ENCODE measurements around the gene RAB13.

Gene RAB13

DNA sequence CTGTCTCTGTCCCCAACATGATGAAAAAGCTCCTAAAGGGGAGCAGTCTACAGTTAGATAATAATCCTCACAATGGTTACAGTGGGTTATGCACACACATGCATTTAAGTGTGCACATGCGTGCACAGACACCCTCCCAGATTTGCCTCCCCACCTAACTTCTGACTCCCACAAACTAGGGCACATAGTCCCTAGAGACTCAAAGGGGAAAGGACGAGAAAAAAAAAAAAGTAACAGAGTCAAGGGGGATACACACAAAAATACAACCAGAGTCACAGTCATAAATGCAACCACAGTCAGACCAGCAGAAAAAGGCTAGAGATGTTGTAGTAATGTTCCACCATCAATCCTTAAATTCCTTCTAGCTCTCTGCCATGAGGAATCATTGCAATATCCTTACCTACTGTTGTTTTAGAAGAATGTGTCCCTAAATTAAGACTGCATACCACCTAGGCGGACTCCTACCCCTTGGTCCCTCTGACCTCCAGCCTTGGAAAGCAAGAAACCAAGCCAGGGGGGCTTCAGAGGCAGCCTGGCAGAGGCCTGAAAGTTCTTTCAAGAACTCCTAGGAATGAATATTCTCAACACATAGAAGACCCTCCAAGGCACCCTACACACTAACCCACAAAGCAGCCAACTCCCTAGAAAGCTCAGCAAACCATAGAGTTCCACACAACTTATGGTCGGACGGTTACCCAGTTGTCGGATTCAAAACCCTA is 29.0 kb downstream of the RAB13 start:
- H3K4me3 ChIP-seq (replicated peaks; ENCODE audit: low read depth, low read length) = peak overlapping the region; percentile 68
- TF ChIP-seq, protein P1, sequence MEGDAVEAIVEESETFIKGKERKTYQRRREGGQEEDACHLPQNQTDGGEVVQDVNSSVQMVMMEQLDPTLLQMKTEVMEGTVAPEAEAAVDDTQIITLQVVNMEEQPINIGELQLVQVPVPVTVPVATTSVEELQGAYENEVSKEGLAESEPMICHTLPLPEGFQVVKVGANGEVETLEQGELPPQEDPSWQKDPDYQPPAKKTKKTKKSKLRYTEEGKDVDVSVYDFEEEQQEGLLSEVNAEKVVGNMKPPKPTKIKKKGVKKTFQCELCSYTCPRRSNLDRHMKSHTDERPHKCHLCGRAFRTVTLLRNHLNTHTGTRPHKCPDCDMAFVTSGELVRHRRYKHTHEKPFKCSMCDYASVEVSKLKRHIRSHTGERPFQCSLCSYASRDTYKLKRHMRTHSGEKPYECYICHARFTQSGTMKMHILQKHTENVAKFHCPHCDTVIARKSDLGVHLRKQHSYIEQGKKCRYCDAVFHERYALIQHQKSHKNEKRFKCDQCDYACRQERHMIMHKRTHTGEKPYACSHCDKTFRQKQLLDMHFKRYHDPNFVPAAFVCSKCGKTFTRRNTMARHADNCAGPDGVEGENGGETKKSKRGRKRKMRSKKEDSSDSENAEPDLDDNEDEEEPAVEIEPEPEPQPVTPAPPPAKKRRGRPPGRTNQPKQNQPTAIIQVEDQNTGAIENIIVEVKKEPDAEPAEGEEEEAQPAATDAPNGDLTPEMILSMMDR (IDR thresholded peaks at IDR 0.05; ENCODE audit: low read length, missing control alignments) = no peak
- no peak for DNase-seq (ENCODE audit: low read depth)

DNA sequence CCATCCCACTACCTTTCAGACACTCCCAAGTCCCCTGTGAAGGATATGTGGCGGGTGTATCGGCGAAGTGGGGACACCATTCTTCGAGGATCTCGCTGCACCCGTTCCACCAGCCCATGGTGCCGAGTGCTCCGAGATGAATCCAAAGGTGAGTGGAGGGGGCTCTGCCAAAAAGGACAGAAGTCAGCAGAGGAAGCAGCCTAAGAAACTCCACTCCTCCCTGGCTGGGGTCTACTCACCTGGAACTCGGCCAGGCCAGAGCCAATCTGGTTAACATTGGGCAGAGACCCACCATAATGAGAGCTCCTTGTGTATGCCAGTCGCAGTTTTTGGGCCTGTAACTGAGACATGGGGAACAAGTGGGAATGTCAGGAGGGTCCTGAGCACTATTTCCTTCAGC is 31.3 kb downstream of the RAB13 start:
- TF ChIP-seq, protein P1 (IDR thresholded peaks at IDR 0.05; ENCODE audit: low read length, missing control alignments) = no peak
- no peak overlapping the region for H3K4me3 ChIP-seq (replicated peaks; ENCODE audit: low read depth, low read length)
- no peak for DNase-seq (ENCODE audit: low read depth)

DNA sequence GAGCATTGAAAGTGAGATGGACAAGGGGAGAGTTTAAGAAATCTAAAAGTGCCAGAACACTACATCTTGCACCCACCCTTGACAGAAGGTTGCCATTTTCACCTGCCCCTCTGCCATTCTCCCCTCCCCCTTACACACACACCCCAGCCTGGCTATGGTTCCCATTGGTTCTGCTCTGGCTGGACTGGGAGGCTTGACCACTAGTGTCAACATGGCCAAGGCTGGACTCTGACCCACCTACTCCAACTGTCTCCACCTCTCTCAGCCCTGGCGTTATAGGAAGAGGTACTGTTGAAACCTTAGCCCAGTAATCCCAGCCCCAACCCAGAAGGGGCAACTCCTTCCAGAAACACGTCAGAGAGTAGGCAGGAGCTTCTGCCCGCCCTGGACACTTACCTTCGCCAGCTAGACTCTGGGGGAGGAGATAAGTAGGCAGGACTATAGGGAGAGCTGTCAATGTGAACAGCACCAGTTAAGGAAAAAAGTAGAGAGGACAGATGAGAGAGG is 32.2 kb downstream of the RAB13 start:
- TF ChIP-seq, protein P1 (IDR thresholded peaks at IDR 0.05; ENCODE audit: low read length, missing control alignments) = no peak
- no peak for DNase-seq (ENCODE audit: low read depth)
- H3K4me3 ChIP-seq (replicated peaks; ENCODE audit: low read depth, low read length) = no peak overlapping the region

DNA sequence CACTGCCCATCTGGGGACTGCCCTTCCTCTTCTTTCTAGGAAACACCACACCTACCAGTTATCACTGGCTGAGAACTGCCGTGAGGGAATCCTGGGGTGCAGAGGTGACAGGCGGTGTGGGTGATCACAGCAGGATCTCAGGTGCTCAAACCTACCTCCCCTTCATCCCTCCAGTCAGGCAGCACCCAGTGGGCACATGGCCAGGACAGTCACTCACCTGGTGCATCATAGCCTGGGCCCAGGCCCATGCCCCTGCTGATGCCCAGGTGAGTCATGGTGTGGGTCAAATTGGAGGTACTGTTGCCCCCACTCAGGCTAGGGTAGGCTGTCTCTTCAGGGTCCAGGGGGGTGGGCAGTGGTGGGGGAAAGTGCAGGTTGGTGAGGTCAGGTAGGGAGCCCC is 34.3 kb downstream of the RAB13 start:
- no peak overlapping the region for H3K4me3 ChIP-seq (replicated peaks; ENCODE audit: low read depth, low read length)
- TF ChIP-seq, protein P1 (IDR thresholded peaks at IDR 0.05; ENCODE audit: low read length, missing control alignments) = no peak
- DNase-seq (ENCODE audit: low read depth) = no peak

DNA sequence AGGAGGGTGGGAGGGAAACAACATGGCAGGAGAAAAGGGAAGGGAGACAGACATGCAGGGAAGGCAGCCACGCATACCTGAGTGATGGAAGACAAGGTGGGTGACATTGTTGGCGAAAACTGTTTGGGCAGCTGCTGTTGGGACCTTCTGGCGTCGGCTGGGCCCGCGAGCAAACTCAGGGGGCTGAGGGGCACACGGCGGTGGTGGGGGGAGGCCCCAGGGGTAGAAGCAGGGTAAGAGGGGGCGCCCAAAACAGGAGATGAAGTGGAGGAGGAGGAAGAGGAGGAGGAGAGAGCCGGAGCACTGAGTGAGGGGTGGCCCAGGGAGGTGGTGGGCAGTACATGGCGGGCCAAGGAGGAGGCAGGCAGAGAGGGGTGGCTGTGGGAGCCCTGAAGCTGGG is 35.0 kb downstream of the RAB13 start:
- DNase-seq (ENCODE audit: low read depth) = no peak
- TF ChIP-seq, protein P1 (IDR thresholded peaks at IDR 0.05; ENCODE audit: low read length, missing control alignments) = no peak

DNA sequence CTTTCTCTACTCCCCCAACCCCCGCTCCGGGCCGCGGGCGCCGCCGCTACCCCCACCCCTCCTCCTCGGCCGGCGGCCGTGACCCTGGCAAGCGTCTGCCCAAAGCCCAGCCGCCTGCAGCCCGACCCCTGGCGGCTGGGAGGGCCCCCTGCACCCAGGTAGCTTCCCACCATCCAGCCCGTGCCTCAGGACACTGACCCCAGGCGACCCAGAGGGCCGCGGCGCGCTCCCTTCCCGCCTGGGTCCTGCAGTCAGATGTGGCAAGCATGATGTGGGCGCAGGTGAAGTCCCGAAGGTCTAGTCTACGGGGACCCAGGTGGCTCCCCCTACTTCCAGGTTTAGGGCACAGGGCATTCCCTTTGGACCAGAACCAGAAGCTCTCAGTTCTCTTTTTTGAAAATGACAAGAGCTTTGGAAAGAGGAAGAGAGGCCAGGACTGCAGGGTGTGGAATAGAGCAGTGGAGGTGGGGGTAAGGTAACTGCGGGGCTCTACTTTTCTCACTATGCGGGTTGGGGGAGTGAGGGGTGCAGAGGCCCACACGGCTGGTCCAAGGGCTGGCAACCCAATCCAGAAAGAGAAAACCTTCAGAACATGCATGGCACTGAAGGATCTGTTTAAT is 39.4 kb downstream of the RAB13 start, which contains the start of gene DENND4B:
TSS of gene DENND4B (minus strand) at position 97 of the 620 bp plus-strand sequence. CDS start 2,344 bp downstream, outside the sequence.
- peak within 1 kb of the TSS; percentile 75 for H3K4me3 ChIP-seq (replicated peaks; ENCODE audit: low read depth, low read length)
- peak; percentile 75 for DNase-seq (ENCODE audit: low read depth)
- TF ChIP-seq, protein P1 (IDR thresholded peaks at IDR 0.05; ENCODE audit: low read length, missing control alignments) = peak; percentile 68

More for the DNA sequence above, 35.0 kb downstream of the RAB13 start:
- no peak overlapping the region for H3K4me3 ChIP-seq (replicated peaks; ENCODE audit: low read depth, low read length)

Data from fibroblast of pulmonary artery (primary cell).